ENCODE results near the gene HSF5.

Gene HSF5

GRCh38 chr17:58420827-58421226 lies 67.4 kb downstream of the HSF5 start (continued):
- TF ChIP-seq, protein P1, sequence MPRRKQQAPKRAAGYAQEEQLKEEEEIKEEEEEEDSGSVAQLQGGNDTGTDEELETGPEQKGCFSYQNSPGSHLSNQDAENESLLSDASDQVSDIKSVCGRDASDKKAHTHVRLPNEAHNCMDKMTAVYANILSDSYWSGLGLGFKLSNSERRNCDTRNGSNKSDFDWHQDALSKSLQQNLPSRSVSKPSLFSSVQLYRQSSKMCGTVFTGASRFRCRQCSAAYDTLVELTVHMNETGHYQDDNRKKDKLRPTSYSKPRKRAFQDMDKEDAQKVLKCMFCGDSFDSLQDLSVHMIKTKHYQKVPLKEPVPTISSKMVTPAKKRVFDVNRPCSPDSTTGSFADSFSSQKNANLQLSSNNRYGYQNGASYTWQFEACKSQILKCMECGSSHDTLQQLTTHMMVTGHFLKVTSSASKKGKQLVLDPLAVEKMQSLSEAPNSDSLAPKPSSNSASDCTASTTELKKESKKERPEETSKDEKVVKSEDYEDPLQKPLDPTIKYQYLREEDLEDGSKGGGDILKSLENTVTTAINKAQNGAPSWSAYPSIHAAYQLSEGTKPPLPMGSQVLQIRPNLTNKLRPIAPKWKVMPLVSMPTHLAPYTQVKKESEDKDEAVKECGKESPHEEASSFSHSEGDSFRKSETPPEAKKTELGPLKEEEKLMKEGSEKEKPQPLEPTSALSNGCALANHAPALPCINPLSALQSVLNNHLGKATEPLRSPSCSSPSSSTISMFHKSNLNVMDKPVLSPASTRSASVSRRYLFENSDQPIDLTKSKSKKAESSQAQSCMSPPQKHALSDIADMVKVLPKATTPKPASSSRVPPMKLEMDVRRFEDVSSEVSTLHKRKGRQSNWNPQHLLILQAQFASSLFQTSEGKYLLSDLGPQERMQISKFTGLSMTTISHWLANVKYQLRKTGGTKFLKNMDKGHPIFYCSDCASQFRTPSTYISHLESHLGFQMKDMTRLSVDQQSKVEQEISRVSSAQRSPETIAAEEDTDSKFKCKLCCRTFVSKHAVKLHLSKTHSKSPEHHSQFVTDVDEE (CRISPR knock-in tag; IDR thresholded peaks at IDR 0.05) = no peak
- TF ChIP-seq CSDC2 (CRISPR knock-in tag; IDR thresholded peaks at IDR 0.05) (no peak), ISL1 (CRISPR knock-in tag; IDR thresholded peaks at IDR 0.05) (no peak)

DNA sequence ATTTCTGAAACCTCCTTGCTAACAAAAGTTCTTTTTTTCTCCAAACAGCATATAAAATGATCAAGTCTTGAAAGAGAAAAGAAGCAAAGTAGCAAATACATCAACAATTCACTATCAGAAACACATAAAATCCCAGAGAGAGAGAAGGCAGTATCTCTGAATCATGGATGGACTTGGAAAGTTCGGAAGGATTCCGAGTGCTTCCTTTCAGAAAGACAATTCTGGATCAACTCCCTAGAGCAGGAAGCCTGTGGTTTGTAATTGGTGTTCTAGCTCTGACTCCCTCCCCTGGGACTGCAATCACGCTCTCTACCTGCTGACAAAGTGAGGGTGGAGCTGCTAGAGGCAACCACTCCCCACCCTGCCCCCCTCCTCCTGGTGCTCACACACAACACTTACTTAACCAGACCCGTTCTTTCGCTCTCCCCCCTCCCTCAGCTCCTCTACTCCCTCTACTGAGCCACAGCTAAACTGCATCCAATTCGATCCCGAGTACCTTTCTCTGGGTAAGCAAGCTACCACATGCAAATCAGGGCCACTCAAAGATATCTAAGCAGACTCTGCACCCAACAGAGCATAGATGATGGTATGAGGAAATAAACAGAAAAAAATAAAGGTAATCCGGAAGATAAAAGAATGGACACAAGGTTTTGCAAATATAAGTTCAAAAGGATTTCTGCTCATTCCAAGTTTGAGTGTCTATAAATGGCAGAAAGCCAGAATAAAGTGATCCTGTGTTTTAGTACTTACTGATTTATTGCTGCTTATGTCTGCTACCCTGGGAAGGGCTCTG lies 70.7 kb downstream of the HSF5 start, which contains the start of gene RNF43:
RNF43 (minus strand) TSS at position 235 of the 793 bp plus-strand sequence. CDS start 1,957 bp downstream, outside the sequence.
- TF ChIP-seq POU6F1 (CRISPR knock-in tag; IDR thresholded peaks at IDR 0.05; ENCODE audit: borderline replicate concordance, low read depth) (no peak), ZC3H10 (CRISPR knock-in tag; IDR thresholded peaks at IDR 0.05) (no peak), PATZ1 (CRISPR knock-in tag; IDR thresholded peaks at IDR 0.05; ENCODE audit: borderline replicate concordance) (peak; percentile 21; the same call in 1 of the 2 replicates), ZNF8 (CRISPR knock-in tag; IDR thresholded peaks at IDR 0.05) (no peak), GLIS3 (CRISPR knock-in tag; IDR thresholded peaks at IDR 0.05) (no peak)
- TF ChIP-seq, protein P1 (CRISPR knock-in tag; IDR thresholded peaks at IDR 0.05) = 0 out of 2 replicates have a peak, but pooled peaks have one; percentile 25
- peak; percentile 100 for ATAC-seq

DNA sequence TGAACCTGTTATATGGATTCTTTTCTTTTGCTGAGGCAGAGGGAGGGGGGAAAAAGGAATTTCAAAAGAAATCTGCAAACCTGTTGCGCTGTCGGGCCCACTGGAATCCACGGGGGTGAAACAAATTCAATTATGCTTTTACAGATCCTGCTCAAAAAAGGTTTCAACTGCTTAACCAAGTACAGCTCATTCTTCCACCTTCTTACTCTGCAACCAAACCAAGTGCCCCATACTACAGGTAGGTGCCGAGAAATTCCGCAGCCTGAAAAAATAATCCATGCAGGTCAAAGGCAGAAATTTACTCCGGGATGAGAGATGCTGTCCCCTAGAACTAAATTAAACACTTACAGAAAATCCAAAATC lies 71.3 kb downstream of the HSF5 start:
- no peak for TF ChIP-seq SNAI2 (CRISPR knock-in tag; IDR thresholded peaks at IDR 0.05)
- no peak for TF ChIP-seq TCF4 (CRISPR knock-in tag; IDR thresholded peaks at IDR 0.05; ENCODE audit: borderline replicate concordance)
- TF ChIP-seq BACH2 (CRISPR knock-in tag; IDR thresholded peaks at IDR 0.05; ENCODE audit: borderline replicate concordance) = no peak
- TF ChIP-seq CREB5 (CRISPR knock-in tag; IDR thresholded peaks at IDR 0.05; ENCODE audit: low read depth) = no peak
- TF ChIP-seq ESRRG (CRISPR knock-in tag; IDR thresholded peaks at IDR 0.05) = no peak
- no peak for ATAC-seq

- no peak for ATAC-seq
- TF ChIP-seq BACH2 (CRISPR knock-in tag; IDR thresholded peaks at IDR 0.05; ENCODE audit: borderline replicate concordance) (no peak), PPARA (CRISPR knock-in tag; IDR thresholded peaks at IDR 0.05; ENCODE audit: borderline replicate concordance) (no peak), ZFP30 (CRISPR knock-in tag; IDR thresholded peaks at IDR 0.05) (no peak), ZNF70 (CRISPR knock-in tag; IDR thresholded peaks at IDR 0.05) (no peak), GLIS3 (CRISPR knock-in tag; IDR thresholded peaks at IDR 0.05) (no peak), TOX (CRISPR knock-in tag; IDR thresholded peaks at IDR 0.05; ENCODE audit: borderline replicate concordance) (no peak), ESRRG (CRISPR knock-in tag; IDR thresholded peaks at IDR 0.05) (no peak), ZNF565 (CRISPR knock-in tag; conservative IDR thresholded peaks at IDR 0.05; ENCODE audit: low read depth) (no peak), ZNF8 (CRISPR knock-in tag; IDR thresholded peaks at IDR 0.05) (no peak), TCF4 (CRISPR knock-in tag; IDR thresholded peaks at IDR 0.05; ENCODE audit: borderline replicate concordance) (no peak), SNAI2 (CRISPR knock-in tag; IDR thresholded peaks at IDR 0.05) (no peak), ZFP3 (CRISPR knock-in tag; IDR thresholded peaks at IDR 0.05) (no peak), OSR1 (CRISPR knock-in tag; IDR thresholded peaks at IDR 0.05) (no peak), RARB (CRISPR knock-in tag; IDR thresholded peaks at IDR 0.05) (no peak)
- TF ChIP-seq, protein P1 (CRISPR knock-in tag; IDR thresholded peaks at IDR 0.05) = no peak
Measured at GRCh38 chr17:58416396-58416795, 71.8 kb downstream of the HSF5 start.
